ENCODE results near the gene RGL1.

DNA sequence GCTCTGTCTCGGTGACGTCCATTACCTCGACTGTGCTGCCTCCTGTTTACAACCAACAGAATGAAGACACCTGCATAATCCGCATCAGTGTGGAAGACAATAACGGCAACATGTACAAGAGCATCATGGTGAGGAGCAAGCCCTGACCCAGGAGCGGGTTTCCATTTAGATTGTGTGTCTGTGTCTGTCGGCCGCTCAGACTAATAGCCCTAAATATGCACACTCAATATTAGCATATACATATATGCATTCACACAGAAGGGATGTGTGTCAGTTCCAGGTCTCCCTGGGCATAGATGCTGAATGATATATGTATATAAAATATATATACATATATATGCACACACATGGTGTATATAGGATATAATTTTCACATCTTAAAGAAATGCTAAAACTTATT, 111.7 kb downstream of the RGL1 start:
- no peak for TF ChIP-seq POLR2A (IDR thresholded peaks at IDR 0.05; ENCODE audit: low read depth)
- TF ChIP-seq, protein P1, sequence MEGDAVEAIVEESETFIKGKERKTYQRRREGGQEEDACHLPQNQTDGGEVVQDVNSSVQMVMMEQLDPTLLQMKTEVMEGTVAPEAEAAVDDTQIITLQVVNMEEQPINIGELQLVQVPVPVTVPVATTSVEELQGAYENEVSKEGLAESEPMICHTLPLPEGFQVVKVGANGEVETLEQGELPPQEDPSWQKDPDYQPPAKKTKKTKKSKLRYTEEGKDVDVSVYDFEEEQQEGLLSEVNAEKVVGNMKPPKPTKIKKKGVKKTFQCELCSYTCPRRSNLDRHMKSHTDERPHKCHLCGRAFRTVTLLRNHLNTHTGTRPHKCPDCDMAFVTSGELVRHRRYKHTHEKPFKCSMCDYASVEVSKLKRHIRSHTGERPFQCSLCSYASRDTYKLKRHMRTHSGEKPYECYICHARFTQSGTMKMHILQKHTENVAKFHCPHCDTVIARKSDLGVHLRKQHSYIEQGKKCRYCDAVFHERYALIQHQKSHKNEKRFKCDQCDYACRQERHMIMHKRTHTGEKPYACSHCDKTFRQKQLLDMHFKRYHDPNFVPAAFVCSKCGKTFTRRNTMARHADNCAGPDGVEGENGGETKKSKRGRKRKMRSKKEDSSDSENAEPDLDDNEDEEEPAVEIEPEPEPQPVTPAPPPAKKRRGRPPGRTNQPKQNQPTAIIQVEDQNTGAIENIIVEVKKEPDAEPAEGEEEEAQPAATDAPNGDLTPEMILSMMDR (IDR thresholded peaks at IDR 0.05): no peak

All from esophagus muscularis mucosa (tissue), 3 donors.